GM10847 (cell line): ENCODE data around the gene HMG20A.

Source experiments
- POLR2A ChIP-seq: IDR thresholded peaks from 2 replicates; pipeline ENCODE4 v1.6.1; 2011; ENCODE audit not compliant: insufficient read length; ENCODE audit errors: extremely low read depth

HMG20A gene

GRCh38 chr15:77420610-77421369, at the start of gene HMG20A:
Gene HMG20A (plus strand): TSS chr15:77420888. CDS start chr15:77458408, 37,520 bp downstream.
- TF ChIP-seq POLR2A, result no peak

GRCh38 chr15:77371850-77372563, 48.7 kb upstream of the HMG20A start:
- no peak for TF ChIP-seq POLR2A

- no peak for TF ChIP-seq POLR2A
Measured at GRCh38 chr15:77373441-77373840, 47.2 kb upstream of the HMG20A start.

- no peak for TF ChIP-seq POLR2A
Measured at GRCh38 chr15:77375133-77375532, 45.6 kb upstream of the HMG20A start.

GRCh38 chr15:77376770-77377169, 43.9 kb upstream of the HMG20A start:
- no peak for TF ChIP-seq POLR2A

GRCh38 chr15:77380033-77380432, 40.7 kb upstream of the HMG20A start:
- TF ChIP-seq POLR2A, result no peak

- TF ChIP-seq POLR2A, result no peak
Measured at GRCh38 chr15:77384086-77384485, 36.6 kb upstream of the HMG20A start.

- no peak for TF ChIP-seq POLR2A
Measured at GRCh38 chr15:77384589-77385359, 35.9 kb upstream of the HMG20A start.

- TF ChIP-seq POLR2A, result no peak
Measured at GRCh38 chr15:77386626-77387025, 34.1 kb upstream of the HMG20A start.

GRCh38 chr15:77387365-77388105, 33.2 kb upstream of the HMG20A start:
- TF ChIP-seq POLR2A, result no peak

- no peak for TF ChIP-seq POLR2A
Measured at GRCh38 chr15:77391372-77391951, 29.2 kb upstream of the HMG20A start.

- TF ChIP-seq POLR2A, result no peak
Measured at GRCh38 chr15:77392762-77393470, 27.8 kb upstream of the HMG20A start.

GRCh38 chr15:77393471-77393840, 27.2 kb upstream of the HMG20A start:
- no peak for TF ChIP-seq POLR2A
